GM18909 (cell line): ENCODE results near the gene ZNF521.
A peak's percentile ranks its signal among the peaks of the same experiment; 100 is the strongest.

Experiments used
- ATAC-seq: cut with Tn5 transposase; IDR thresholded peaks from one replicate; pipeline ENCODE4 v1.9.1; 2021; ENCODE audit warnings: mild to moderate bottlenecking; ENCODE audit not compliant: unreplicated experiment, poor library complexity

The ZNF521 gene

DNA sequence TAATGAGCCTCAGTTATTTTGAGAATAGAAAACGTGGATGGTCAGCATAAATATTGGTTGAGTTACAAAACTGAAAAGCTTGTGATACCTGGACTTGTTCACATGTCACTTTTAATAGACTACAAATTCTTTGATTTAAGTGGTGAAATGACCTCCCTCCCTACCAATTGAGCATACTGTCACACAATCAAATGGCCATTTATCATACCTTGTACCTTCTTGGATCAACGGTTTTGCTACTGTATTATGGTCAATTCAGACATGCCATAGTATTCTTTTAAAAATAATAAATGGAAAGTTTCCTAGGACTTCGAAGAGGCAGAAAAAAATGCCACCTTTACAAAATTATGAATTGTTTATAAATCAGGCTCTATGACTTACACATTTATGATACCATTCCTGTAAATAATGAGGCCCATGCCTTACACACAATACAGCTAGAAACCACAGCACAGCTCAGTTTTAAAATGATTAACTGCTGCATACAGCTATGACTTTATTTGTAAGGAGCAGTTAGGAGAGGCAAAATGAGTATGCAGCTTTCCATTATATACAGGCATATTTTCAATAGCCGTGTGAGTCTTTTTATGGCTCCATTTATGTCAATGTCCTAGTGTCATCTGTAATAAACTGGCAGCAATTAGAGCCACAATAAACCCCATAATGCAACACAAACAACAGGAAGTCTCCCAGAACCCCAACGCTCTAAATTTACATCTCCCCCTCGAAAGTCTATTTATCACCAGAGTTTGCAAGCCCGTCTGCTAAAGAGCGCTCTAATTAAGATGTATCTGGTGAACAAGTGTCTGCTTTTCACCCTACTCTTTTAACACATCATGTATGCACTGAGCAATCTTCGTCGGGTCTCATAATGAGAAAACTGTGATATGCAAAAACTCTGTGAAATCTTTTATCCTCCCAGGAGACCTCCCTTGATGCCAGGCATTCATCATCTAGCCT is 176.1 kb downstream of the ZNF521 start:
- no peak for ATAC-seq

DNA sequence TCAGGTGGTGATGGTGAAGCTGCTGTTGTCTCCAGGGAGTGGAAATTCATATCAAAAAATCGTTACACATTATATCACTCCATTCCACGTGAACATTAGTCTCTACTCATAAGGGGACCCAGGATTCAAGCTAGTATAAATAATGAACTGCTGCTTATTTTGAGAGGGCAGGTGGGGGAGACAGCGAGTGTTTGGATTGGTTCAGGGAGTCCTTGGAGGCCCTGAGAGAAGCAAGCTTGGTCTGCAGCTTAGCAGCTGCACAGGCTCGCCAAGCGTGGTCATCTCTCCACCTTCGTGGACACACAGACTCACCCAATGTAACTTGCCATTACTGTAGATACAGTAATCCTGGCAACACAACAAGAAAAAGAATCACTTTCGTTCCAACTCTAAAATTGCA is 177.6 kb downstream of the ZNF521 start:
- ATAC-seq = no peak

DNA sequence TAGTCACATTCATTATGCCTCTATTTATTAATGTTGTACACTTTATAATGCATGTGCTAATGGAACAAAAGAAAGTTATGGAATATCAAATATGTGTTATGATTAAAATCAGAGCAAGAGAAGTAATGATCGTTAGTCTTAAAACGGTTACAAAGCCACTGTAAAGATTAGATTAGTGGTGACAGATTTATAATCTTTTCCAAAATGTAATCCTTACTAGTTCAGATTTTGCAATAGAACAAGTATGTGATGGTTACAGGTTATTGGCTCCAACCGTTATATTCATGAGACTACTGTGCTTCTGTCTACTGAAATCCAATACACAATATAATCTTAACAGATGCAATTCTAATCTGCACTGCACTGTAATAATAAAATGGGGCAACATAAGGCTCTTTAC is 180.6 kb downstream of the ZNF521 start:
- ATAC-seq = no peak

DNA sequence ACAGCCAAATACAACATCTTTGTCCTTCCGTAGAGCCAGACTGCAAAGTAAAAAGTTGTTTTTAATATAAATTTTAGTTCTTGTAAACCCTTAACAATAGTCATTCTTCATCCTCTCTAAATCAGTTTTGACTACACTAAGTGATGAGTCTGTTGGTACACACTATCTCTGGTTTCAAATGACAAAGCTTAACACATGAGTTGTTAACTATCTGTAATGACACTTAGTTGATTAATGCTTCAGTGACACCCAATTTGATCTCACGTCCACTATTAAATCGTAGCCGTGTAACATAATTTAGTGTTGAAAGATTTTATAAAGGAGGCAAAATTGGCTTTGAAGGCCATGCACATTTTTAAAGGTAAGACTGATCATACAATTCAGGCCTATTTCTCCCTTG is 181.6 kb downstream of the ZNF521 start:
- ATAC-seq = no peak

DNA sequence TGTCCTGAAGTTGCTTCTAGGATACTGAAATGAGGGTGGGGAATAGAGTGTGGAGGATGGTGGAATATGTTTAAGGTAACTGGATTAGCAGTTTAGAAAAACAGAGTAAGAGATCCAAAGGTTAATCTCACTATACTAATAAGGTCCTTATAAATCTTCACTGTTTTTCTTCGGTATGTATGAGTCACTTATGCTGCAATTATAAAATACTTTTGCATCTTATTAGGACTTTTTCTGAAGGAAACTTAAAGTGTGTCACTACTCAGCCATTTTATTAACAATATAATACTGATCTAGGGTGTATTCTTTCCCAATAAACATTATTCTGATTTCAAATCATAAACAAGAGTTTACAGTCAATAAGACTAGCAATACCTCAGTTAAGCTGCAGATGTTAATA is 182.3 kb downstream of the ZNF521 start:
- no peak for ATAC-seq

DNA sequence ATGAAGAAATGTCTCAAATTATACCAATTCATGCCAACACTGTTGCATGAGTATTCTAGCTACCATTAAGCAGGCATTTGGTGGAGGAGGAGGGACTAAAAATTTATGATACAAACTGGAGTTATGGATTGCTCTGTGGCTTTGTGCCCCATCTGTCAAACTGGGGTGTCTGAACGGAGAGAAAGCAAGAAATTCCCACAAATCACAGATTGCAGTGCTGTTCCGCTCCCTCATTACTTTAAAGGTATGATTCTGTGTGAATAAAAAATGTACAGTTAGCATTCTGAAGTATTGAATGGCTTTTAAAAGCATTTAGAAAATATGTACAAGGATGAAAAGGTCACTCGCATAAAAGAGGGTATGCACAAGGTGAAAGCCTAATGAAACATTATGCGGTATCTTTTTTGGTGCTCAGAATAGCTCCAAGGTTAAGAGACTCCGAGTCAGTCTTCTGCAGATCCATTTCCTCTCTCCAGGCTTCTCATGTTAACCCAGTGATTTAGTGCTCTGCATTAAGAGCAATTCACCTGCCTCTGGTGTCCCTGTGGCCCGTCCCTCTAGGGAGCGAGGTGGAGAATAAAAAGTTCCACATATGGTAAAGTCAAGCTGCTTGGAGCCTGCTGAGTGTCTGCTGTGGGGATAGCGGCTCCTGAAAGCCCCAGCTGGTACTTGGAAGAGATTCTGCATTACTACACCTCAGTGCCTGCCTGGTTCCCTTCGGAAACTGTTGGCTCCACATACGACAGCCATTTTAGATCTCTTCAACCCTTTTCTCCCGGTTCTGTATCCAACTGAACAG is 184.2 kb downstream of the ZNF521 start:
- ATAC-seq = no peak

DNA sequence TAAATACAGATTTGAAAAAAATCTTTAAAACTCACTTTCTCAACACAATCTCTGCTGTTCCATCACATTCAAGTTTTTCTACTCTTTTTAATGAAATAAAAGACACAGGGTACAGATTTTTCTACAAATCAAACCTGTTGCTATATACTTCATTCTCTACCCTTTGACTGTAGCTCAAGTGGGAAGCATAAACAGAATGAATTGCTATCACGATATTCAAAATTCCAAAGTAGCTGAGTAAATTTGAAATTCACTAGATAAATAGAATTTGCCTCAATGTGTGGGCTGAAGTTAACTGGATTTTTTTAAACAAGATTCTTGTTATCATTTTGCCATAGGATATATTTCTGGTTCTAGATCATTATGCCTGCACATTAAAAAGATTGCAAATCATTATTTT is 185.9 kb downstream of the ZNF521 start:
- no peak for ATAC-seq

DNA sequence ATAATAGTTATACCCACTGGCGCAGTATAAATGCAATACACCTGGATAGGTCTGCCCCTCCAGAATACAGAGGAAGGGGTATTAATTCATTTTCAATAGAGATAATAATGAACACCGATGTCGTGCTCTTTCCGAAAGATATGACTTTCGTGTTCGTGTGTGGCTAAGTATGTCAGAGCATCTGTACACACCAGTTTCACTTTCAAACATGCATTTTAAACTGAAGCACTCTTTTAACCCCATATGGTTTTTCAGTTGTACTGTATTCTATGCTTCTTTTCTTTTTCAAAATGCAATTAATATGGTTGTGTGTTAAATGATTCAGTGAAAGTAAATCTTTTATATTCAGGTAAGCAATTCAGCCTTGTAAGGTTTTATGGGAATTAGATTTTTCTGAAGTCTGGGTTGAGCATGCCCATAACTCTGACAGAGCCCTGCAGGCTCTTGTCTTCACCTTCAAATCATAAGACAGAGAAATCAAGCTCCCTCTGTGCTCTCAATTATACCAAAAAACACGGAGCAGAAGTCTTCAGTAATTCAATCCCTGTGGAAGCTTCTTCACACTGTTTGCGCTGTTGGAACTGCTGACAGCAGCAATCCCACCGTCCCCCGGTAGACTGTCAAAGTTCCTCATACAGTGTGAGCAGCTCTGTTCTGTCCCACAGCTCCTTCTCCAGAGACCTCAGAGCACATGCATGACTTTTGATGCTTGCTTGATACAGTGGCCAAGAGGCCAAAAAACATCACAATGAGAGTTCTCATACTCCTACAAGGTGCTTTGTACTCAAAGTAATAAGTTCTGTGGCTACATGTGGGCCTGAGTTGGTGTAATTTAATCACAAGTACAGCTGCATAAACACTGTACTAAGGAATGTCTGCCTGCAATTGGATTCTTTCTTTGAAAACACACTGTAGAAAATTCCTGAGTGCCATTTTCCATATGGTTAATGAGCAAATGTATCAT is 186.8 kb downstream of the ZNF521 start:
- ATAC-seq = peak; percentile 94

DNA sequence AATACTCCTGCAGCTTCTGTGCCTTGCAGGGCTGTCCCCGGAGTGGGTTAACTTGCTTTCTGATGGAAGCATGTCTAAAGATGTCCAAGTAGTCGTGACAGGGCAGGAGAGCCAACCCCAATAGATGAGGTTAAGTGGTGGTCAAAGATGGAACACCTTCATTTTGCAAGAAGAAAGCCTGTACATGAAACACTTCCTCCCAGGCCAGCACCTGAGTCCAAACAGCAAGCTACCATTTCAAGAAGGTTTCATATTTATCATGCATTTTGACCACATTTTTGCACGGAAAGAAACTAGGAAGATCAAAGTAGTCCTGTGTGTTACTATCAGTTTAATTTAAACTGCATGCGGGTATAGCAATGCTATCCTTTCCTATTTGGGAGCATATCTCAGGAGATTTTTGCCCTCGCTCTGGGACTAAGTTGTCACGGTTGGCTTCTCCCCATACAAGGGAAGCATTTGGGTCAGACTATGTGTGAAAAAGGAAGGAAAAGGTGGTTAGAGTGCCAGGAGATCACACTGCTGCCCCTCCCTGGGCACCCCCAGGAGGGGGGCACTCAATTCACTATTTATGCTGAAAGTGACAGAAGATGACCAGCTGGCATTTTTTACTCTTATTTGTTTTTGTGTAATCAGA is 187.6 kb downstream of the ZNF521 start:
- ATAC-seq = peak; percentile 40

DNA sequence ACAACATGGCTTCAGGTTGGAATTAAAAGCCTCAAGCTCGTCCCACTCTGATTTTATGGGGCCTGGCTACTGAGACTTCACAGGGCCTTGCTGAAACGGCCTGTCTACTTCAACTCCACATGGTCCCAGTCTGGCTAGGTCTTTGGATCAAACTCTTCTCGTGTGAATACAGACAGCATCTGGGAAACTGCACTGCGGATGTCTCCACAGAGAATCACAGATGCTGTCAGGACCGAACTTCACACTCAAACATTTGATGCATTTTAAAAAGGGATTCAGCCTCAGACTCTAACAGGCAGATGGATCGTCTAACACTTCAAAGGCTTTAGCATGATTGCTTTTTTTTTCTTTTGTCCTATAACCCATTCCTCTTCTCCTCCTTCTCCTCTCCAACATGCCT is 198.5 kb downstream of the ZNF521 start:
- ATAC-seq = no peak

DNA sequence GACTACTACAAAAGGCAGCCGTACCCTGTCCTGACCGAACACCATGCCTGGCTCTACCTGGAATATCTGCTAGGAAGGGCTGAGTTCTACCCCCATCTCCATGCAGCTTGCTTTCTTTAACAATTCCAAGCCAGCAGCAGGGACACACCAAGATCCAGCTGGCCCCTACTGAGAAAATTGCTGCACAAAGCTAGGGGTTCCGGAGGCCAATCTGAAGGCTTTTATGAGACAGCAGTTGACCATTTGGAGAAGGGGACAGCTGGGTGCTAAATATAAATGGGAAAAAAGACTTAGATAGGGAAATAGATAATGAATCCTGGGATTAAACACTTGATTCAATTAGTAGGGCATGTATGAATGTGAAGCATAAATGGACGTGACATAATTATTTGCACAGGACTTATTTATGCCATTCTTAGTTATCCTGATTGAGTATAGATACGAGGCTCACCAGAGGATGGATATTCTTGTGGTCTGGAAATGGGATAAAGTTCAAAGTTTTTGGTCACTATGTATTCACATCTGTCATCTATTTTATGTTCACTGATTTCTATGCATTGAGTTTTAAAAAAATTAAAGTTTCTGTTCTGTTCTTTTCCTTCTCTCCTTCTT is 204.0 kb downstream of the ZNF521 start:
- ATAC-seq = no peak

DNA sequence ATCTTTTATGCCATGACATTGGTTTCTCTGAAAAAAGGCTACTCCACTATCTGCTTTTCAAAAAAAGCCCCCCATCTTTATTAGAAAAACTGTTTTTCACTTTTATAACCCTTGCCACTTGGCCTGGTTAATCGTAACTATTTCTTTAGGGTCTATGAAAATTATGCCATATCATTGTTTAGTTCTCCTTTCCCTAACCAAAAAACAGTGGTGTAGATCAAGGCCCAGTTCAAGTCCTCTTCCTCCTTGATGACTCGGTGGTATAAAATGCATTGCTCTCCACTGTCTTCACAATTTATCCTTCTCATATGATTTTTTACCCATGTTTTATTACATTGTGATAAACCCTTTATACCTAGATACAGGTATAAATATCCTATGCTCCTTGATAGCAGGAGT is 205.5 kb downstream of the ZNF521 start:
- ATAC-seq = no peak

DNA sequence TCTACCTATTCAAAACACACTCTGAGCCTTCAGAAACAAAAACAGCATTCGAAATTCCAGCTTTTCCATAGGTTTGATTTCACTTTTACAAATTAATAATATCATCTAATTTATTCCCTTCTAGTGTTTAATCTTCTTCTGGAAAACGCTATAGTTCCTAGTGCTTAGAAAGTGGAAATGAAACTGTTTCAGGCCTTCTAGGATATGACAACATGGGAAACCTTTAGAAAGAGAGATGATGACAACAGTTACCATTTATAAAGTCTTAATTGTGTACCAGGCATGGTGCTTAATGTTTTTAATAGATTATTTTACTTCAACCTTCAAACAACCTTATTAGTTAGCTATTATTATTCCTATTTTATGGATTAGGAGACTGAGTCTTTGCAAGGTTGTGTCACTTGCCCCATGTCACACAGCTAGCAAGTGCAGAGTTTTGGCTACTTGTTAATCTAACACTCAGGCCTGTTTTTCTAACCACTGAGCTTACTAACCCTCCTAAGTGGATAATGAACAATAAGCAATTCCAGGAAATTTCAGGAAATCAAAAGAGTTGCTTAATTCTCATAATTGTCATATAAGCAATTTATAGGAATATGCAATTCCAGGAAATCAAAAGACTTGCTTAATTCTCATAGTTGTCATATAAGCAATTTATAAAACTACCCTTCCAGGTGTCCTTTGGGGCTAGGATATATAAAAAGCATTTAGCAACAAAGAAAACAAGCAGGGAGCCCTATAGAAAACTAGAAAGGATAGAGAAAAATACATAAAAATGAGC is 206.0 kb downstream of the ZNF521 start:
- no peak for ATAC-seq

DNA sequence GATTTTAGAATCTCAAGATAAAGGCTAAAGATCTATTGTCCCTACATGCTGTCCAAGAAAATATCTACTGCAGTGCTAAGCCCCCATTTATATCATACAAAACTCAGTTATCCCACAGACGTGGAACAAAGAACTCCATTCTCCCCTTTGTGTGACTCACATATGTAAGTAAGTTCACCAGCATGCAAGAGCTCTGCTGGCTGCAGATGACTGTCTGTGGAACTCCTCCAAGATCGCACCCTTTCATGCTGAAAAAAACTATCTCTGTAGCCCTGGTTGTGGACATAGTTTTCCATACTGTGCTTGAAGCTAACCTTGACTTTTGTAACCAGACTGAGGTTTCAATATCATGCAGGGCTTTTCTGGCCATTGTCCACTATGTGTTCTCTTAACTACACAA is 207.1 kb downstream of the ZNF521 start:
- no peak for ATAC-seq

DNA sequence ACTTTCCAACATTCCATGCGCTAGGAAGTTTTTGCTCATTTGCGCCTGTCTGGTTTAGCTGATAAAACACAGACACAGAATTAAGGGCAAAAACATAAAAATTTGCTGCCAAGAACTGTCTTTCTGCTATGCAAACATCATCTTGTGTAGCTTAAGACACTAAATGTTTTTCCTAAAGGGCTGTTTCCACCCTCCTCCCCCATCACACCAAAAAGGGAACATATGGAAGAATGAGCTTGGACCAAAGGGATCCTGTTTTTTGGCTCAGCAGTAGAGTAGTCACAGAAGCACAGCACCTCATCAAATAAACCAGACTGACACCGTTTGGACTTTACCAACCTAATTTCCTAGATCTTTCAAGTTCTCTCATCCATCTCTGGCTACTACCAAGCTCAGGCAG is 210.1 kb downstream of the ZNF521 start:
- no peak for ATAC-seq

DNA sequence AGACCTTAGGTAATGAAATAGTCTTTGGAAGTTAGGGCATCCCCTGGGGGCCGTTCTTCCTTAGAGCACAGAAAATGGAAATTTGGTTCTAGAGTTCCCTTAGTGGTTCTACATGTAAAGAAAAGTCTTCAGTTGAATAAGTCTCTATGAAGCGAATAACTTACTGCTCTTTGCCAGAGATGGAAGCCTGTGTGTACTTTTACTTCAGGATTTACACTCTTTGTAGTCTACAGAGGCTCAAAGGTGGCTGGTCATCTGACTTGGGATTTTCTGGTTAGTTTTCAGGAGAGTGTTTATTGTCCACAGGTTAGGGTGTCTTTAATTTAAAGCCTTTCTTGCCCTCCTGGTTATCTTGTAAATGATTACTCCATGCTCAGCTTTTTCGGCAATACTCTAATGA is 210.6 kb downstream of the ZNF521 start:
- no peak for ATAC-seq

DNA sequence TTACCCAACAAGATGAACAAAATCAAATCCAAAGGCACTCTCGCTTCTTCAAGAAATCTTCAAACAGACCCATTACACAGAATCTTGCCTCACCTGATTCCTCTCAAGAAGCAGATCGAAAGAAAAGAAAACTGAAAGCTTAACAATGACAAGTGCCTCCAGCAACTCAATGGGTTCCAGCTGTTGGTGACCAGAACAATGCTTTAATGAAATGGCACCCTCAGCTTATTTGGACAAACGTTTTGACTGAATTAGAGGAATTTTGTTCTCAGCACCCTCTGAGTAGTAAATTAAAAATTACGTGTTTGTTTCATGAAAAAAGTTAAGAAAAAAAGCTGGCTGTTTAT is 211.0 kb downstream of the ZNF521 start:
- ATAC-seq = no peak

DNA sequence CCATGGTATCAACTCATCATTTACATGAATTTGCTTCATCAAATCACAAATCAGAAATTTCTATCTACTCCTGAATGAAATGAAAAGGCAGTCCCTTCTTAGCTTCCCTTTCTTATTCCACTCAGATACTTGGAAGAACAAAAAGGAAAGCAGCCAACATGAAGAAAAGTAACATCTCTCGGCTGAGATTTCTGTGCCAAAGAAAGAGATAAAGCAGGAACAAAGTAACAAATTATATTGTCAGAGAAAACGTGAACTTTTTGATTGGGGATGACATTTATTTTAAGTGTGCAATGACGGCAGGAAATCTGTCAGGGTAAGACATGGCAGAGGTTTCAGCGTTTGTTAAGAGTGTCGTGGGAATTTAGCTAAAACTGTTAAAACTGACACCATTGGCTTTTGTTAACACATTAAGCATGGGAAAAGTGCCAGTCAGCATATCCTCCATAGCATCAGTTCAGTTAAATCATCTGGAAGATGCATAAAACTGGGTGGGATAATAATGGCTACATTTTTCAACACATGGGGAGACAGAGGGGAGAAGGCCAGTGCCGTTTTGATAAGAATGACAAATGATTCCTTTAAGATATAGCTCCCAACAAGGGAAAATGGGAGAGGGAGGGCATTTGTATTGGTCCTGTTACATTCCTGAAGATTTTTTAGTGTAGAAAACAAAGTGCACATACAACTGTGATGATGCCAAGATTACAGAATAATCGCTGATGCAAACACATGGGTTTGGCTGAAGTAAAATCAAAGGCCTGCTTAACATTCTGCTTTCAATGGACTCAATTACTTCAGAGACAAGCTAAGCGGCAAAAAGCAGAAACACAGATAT is 211.6 kb downstream of the ZNF521 start:
- ATAC-seq = no peak
